HG03439 (cell line): ENCODE data around the gene FLACC1.
"Not testable (repeated sequence)": the region's sequence is repeated elsewhere in the genome, so short reads cannot be mapped to it uniquely, and the experiment has no call there.

Experiments
- ATAC-seq: cut with Tn5 transposase; IDR thresholded peaks from one replicate; pipeline ENCODE4 v1.9.1; 2021; ENCODE audit warnings: mild to moderate bottlenecking, moderate library complexity; ENCODE audit not compliant: unreplicated experiment

Gene FLACC1

DNA sequence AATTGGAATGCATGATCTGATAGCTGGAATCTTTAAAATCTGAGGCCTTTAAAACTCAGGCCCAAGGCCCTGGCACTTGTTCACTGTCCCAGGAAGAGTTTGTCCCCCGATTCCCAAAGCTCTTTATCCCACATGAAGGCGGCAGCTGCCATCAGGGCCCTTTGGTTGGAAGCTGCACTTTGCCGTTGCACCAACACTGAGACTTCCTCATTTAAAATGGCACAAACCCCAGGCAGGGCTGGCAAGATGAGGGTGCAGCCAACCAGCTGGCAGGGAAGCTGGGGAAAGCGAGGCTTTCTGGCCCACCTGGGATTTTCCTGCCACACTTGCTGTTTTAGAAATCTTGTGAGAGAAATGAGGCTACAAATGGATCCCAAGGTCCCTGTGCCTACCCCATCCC lies 6.3 kb downstream of the FLACC1 start:
- no peak for ATAC-seq

DNA sequence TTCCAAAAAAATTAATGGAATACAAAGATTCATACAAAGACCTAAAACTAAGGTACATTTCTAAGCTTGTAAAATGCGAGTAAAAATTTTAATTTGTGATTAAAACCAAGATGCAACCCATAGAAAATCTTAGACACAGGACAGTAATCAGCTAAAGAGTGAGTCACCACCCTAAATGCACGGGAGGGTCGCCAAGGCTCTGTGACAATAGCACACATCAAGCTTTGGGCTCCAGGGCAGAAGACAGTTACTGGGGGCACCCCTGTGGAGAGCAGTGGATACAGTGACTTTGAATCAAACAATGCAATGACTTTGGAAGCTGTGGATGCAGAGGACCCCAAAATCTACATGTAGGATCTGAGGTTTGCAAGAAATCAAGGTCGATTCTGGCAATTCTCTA lies 7.5 kb downstream of the FLACC1 start:
- ATAC-seq, result no peak

DNA sequence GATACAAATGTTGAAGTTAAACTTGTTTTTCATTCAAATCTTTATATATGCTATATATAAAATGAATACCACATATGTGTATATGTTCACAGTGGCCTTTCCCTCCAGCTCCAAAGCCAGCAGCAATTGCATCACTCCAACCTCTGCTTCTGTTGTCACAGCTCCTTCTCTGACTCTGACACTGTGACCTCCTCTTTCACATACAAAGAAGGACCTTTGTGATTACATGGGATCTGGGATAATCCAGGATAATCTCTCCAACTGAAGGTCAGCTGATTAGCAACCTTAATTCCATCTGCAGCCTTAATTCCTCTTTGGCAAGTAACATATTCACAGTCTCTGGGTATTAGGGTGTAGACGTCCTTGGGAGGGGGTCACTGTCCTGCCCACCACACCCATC lies 8.4 kb downstream of the FLACC1 start:
- ATAC-seq, result no peak

DNA sequence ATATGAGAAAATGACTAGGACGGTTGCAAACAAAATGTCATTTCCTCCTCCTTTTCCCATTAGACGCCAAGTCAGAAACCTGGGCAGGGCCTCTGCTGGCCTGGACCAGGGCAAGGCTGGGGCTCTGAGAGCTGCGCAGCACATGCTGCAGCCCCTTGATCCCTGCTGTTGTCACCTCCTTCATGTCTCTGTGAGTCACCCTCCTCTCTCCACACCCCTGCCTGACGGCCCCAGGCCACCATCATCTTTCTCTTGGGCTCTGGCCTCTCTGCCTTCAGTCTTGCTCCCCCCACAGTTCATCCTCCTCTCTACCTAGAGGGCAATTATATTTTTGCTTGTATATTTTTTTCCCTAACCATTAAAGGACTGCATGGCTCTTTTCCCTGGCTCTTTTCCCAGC lies 10.0 kb downstream of the FLACC1 start:
- no peak for ATAC-seq

DNA sequence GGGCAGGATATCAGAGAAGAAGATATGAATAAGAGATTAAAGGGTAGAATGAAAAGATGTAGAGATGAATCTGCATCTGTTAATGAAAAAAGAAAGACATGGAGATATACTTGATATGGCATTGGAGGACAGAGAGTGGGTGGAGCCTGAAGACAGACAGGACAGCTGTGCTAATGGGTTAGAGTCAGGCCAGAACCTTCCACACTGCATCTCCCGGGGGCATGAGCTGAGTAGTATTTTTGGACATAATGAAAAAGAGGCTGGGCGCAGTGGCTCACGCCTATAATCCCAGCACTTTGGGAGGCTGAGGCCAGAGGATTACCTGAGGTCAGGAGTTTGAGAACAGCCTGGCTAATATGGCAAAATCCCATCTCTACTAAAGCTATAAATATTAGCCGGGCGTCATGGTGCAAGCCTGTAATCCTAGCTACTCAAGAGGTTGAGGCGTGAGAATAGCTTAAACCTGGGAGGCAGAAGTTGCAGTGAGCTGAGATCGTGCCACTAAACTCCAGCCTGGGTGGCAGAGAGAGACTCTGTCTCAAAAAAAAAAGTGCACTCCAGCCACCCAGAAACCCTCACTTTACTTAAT lies 11.4 kb downstream of the FLACC1 start:
- no peak for ATAC-seq

DNA sequence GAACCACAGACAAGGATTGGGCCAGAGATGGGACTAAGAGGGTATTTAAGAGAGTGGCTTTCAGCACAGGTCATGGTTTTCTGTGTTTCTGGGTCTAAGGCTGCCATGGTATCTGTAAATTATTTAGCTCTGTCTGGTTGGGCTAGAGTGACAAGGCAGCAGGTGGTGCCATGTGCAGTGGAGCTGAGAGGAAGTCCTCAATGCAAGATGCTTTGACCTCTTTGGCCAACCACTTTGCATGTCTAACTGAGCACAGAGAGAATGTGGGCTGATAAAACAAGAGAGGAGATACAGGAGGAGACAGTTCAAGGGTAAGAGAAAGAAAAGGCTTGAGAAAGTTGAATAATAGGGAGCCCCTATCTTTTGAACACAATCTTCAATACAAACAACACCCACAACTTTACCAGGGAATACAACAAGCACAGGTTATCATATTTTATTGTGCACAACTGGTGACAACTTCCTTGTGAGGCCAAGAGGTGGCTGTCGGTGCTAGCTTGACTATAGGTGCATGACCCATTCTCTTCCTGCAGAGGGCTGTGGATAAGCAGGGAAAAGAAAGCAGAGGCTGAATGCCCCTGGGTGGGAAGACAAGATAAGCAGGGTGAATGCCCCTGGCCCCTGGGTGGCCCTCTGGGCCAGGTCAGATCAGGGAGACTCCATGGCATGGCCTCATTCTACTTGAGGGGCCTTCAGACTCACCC lies 12.3 kb downstream of the FLACC1 start:
- no peak for ATAC-seq

DNA sequence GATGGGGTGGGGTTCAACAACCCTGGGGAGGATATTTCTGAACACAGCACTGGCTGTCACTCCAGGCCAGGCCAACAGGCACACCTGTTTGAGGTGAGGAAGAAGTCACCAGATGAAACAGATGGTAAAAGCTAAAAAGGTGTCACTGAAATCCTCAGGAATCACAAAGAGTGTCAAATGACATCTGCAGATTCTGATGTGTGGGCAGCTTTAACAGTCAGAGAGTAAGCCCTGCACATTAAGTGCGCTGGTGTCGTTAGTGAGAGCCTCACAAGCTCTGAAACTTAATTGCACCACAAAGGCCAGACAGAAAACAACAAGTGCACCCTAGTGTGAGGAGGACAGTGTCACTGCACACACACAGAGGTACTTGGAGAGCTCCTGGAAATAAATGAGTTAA lies 13.6 kb downstream of the FLACC1 start:
- ATAC-seq, result no peak

DNA sequence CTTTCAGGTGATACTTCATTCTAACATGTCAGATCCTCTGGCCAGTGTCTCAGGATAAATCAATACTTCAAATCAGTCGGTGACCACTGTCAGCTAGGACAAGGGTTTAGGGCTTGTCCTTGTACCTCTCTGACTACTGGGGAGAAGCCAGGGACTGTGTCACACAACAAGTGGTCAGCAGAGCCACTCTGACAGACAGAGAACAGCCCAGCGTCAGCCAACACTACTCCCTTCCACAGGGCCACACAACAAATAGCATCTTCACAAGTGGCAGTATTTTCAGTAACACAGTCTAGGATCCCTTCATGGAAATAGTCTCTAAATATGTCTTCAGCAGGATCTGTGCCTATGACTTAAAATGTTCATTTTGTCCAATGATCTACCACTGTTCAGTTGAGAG lies 14.2 kb downstream of the FLACC1 start:
- no peak for ATAC-seq

DNA sequence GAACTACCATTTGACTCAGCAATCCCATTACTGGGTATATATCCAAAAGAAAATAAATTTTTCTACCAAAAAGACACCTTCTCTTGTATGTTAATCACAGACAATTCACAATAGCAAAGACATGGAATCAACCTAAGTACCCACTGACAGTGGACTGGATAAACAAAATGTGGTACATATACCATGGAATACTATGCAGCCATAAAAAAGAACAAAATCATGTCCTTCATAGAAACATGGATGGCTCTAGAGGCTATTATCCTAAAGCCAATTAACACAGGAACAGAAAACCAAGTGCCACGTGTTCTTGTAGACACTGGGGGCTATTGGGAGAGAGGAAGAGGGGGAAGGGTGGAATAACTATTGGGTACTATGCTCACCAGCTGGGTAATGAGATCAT lies 27.7 kb downstream of the FLACC1 start:
- ATAC-seq, result no peak

DNA sequence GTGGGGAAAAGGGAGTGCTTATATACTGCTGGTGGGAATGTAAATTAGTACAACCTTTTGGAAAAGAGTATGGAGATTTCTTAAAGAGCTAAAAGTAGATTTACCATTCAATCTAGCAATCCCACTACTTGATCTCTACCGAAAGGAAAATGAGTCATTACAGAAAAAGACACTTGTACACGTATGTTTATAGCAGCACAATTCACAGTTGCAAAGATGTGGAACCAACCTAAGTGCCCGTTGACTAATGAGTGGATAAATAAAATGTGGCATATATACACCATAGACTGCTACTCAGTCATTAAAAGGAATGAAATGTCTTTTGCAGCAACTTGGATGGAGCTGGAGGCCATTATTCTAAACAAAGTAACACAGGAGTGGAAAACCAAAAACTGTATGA lies 29.5 kb downstream of the FLACC1 start:
- ATAC-seq, result no peak

DNA sequence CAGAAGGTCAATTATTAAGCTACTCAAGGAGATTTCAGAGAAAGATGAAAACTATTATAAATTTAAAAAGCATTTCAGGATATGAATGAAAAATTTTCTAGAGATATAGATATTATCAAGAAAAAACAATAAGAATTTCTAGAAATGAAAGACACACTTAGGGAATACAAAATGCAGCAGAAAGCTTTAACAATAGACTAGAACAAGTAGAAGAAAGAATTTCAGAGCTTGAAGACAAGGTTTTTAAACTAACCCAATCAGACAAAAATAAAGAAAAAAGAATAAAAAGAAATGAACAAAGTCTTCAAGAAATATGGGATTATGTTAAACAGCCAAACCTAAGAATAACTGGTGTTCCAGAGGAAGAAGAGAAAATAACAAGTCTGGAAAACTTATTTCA lies 34.4 kb downstream of the FLACC1 start:
- no peak for ATAC-seq

DNA sequence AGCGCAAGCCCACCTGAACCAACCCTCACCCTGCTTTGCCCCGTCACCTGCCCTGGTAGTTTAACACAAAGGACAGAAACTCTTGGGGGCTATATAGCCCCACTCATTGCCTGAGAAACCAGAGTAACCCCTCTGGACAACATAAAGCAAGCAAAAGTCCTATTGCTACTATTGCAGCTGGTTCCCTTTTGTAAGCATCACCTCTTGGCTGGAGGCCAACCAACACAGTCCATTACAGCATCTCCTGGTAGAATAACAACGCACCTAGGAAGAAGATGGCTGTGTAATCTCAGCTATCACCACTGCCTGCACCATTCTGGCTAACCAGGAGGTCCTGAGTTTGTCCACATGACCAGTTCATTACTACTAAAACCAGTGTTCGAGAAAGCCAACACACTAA lies 36.4 kb downstream of the FLACC1 start:
- ATAC-seq, result no peak

DNA sequence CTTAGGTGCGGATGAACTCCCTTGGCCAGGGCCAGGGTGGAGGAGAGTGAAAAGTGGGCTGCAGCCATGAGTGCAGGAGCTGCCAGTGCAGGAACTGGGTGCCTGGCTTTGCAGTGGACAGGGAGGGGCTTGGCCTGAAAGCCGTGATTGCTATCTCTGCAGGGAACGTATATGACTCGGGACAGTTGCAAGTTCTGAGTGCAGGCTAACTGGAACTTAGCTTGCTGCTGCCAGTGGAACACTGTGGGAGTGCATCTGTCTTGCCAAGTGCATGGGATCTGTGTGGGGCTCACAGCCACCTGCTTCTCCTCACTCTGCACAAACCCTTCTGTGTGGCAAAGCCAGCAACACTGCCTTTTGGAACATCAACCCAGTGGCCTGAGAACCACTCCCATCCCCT lies 36.9 kb downstream of the FLACC1 start:
- ATAC-seq, result no peak

DNA sequence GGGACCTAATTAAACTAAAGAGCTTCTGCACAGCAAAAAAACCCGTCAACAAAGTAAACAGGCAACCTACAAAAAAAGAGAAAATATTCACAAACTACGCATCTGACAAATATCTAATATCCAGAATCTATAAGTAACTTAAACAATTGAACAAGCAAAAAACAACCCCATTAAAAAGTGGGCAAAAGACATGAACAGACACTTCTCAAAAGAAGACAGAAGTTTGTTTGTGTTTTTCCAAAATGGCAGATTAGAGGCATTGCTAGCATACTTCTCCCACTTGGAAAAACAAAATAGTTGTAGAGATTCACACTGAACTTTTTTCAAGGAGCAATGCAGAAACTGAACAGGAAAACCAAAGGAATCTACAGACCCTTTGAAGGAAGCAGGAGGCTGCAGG lies 37.6 kb downstream of the FLACC1 start:
- no peak for ATAC-seq

DNA sequence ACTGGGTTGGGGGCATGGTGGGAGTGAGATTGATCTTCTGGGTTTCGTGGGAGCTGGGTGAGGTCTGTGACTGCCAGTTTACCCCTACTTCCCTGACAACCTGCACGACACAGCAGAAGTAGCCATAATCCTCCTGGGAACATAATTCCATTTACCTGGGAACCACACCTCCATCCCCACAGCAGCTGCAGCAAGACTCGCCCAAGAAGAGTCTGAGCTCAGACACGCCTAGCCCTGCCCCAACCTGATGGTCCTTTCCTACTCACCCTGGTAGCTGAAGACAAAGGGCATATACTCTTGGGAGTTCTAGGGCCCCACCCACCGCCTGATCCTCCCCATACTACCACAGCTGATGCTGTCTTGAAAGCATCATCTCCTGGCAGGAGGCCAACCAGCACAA lies 43.8 kb downstream of the FLACC1 start:
- no peak for ATAC-seq

DNA sequence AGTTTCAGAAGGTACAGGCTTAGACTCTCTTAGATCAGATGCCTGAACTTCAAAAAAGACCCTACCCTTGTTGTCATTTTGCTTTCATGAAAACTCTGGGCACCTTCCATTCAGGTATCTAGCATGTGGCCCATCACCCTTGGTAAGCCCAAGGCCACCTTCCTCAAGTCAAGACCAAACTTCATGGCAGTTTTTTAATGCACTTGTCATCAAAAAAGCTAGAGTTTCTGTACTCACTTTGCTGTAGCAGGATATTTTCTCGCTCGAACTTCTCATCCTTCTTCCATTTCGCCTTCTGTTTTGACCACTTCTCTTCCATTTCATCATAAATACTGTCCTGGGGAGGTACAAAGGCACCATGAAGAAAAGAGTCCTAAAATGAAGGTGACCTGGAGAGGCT lies 48.2 kb downstream of the FLACC1 start:
- ATAC-seq, result no peak

DNA sequence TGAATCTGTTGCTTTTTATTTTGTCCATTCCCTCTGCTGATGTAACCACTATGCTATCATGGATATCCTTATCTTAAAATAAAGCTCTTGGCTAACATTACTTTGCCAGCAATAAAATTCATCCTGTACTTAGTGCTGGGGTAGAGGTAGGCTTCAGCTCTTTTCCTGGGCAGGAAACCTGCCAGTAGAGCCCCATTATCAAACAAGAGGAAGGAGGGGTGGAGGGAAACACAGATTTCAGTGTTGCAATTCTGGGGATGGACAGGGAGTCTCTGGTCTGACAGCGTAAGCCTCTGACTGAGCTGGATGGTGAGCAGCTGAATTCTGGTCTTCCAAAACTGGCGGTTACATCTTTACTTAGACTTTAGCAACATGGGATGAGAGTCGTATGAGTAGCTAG lies 49.3 kb downstream of the FLACC1 start:
- no peak for ATAC-seq

DNA sequence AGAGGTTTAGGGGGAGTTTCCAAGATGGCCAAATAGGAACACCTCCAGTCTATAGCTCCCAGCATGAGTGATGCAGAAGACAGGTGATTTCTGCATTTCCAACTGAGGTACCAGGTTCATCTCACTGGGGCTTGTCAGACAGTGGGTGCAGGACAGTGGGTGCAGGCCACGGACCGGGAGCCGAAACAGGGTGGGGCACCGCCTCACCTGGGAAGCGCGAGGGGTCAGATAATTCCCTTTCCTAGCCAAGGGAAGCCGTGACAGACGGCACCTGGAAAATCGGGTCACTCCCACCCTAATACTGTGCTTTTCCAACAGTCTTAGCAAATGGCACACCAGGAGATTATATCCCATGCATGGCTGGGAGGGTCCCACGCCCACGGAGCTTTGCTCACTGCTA lies 57.2 kb downstream of the FLACC1 start:
- ATAC-seq, result not testable (repeated sequence)

DNA sequence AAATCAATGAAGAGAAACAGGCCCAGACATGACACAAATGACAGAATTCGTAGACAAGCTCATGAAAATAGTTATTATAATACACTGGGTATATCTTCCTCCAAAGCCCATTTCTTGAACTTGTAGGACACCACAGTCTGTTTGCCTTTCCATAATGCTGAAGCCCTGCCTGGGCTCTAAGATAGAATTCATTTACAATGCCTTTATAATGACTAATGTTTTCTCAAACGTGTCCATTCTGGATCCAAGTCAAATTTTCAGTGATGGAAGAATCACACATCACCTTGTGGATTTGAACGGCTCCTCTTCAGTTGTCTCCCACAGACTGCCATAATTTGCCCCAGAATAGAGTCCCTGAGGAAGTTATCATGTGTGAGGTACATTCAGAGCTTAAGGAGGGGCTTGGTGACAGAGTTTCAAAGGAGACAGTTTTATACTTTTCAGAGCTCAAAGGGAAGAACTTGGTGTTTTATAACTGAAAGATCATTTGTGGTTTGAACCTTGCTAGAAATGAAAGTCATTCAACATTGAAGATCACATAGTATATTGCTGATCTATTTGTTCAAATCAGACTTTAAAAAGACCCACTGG lies 58.6 kb downstream of the FLACC1 start:
- ATAC-seq, result no peak

DNA sequence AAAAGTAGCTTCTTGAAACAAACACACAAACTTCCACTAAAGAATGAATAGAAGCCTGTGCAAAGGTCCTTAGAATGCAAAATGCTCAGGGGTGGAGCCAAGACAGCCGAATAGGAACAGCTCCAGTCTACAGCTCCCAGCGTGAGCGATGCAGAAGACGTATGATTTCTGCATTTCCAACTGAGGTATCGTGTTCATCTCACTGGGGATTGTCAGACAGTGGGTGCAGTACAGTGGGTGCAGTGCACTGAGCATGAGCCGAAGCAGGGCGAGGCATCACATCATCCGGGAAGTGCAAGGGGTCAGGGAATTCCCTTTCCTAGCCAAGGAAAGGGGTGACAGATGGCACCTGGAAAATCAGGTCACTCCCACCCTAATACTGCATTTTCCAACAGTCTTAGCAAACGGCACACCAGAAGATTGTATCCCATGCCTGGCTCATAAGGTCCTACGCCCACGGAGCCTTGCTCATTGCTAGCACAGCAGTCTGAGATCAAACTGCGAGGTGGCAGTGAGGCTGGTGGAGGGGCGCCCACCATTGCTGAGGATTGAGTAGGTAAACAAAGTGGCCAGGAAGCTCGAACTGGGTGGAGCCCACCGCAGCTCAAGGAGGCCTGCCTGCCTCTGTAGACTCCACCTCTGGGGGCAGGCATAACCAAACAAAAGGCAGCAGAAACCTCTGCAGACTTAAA lies 66.5 kb downstream of the FLACC1 start:
- not testable (repeated sequence) for ATAC-seq

DNA sequence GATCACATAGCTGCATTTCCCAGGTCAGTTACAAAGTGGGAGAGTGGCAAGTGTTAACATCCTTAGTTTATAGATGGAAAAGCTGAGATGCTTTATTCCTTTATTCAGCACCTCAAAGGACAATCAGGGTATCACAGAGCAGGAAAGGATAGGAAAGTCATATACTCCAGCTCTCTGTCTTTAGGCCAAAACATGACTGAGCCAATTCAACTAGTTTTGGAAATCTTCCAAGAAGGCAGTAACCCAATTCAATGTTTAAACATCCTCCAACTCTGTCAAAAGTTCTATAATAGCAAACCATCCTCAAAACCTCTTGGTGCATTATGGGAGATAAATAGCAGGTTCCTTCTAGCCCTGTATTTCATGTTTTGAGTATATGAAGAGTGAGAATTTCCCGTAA lies 71.6 kb downstream of the FLACC1 start:
- no peak for ATAC-seq
